ENCODE results near the gene SNAPC4. TPM values are rescaled to one million over a fixed set of nuclear protein-coding genes. Genes with fewer than 3 reads are reported as not detected.

SNAPC4 gene
- total RNA-seq, 1 donor from 2014 or later: 7.2 TPM

DNA sequence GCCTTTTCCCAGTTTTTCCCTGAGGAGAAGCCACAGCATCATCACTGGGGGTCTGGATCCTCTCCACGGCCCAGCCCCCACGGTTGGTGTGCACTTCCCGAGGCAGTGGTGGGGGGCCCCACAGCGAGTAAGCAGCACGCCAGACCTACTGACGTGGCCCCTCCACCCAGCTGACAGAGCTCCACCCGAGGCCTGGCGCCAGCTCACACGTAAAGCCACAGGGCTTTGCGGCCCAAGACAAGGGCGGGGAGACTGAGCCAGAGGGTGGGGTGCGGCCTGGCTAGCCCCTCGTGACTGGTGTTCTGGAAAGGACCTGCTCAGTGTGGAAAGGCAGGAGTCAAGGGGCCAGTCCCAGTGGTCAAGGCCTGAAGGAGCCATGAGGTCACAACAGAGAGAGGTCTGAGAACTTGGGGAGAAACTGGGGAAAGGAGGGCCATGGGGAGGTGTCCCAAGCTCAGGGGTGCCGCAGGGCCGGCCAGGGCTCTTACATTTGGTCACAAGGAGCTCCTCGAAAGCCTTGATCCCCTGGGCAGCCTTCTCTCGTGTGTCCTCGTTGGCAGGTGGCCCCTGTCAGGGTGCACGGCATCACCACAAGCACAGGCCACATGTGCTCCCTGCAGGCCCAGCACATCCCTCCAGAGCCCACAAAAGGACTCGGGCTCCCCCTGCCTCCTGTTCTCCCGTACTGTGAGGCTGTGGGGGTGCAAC, 5.5 kb downstream of the SNAPC4 start:
- ATAC-seq: no peak

DNA sequence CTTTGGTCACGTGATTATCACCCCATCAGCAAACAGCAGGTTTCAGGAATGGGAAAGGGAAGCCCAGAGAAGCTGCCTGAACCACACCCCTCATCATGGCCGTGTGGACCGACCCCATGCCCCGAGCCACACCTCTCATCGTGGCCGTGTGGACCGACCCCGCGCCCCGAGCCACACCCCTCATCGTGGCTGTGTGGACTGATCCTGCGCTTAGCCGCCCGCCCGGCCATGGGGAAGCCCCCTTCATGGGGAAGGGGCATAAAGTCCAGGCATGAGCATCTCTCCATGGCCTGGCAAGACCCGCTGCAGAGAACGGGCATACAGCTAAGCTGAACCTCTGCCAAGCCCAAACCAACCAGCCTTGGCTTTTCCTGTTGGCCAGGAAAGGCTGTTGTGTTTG, 6.4 kb downstream of the SNAPC4 start:
- DNase-seq (ENCODE audit: low spot score): no peak
- ATAC-seq: no peak

More for the DNA sequence above, 5.5 kb downstream of the SNAPC4 start:
- no peak for DNase-seq (ENCODE audit: low spot score)

DNA sequence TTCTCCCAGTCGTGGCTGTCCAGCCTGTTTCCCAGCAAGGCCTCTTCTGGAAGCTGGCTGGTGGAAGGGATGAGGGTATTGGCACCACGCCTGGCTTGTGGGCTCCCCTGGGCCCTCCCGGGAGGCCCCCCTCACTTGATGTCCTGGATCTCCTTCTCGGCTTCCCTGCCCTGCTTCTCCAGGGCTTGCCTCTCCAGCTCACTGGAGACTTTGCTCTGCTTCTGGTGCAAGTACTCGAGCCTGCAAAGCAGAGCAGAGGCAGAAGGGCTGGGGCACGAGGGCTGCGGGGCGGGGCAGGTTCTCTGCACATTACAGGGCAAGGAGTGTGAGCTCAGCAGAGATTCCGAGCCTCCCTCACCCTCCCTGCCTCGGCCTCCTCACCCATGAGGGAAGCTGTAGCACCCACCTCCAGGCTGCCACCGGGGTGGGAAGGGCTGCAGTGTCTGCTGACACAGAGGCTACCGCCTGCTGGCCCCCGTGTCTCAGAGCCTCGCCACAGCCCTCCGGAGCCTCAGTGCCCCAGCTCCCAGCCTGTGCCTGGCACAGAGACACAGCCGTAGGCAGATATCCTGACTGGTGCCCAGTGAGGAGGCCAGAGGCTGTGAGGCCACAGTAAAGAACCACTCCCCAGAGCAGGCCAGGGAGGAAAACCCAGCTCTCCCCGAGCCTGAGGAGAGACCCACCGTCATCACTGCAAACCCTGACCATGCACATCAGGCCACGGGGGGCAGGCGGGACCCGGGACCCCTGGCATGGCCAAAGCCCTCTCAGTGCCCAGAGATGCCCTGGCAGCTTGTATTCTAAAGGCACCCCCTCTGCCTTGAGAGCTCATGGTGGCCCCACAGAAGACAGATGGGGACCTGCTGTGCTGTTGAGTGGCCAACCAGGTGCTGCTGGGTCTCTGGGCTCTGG, 7.2 kb downstream of the SNAPC4 start:
- ATAC-seq: no peak
- DNase-seq (ENCODE audit: low spot score): no peak

DNA sequence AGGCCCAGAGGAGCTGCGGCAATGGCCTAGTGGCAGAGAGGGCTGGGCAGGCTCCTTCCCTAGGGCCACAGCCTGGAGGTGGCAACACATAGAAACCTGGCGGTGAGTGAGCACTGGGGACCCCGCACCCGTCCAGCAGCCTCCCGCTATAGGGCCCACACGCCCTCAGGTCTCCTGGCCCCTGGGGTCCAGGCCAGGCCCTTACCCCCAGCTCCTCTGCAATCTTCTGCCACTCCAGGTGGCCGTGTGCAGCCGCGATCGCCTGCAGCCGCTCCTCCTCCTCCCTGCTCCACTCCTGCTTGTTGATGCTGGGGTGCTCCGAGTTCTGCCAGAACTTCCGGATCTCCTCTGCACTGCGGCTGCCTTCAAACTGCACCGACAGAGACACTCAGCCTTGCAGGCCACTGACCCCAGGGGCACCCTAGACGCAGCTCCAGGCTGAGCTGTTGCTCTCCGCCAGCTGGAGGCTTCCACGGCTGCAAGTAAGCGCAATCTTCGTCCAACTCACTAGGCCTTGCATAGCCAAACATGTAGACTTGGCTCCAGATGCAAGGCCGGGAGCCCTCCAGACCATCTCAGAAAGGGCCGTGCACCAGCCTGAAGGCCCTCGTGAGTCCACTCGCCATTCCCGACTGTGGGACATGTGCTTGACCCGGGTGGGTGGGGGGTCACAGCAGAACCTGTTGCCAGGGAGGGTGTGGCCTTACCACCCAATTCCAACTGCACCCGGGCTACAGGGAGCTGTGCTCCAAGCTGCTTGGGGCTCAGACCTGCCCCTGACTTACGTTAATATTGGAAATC, 8.0 kb downstream of the SNAPC4 start:
- ATAC-seq (no peak), DNase-seq (ENCODE audit: low spot score) (no peak)

DNA sequence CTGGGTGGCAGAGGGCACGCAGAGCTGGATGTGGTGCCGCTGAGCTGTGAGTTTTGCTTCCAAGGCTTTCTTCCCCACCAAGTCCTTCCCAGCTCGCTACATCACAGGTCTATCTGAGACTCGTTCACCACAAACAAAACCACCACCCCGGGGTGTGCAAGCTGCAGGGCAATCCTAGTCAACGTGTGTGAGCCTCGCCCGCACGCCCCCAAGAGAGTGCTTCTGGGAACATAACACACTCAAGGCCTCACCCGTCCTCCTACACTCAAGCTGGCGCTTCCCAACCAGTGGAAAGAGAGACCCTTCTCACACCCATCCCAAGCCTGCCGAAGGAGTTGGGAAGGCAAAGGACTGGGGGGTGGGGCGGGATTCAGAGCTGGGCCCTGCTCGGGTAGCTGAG, 10.6 kb downstream of the SNAPC4 start:
- ATAC-seq: no peak
- DNase-seq (ENCODE audit: low spot score): no peak

DNA sequence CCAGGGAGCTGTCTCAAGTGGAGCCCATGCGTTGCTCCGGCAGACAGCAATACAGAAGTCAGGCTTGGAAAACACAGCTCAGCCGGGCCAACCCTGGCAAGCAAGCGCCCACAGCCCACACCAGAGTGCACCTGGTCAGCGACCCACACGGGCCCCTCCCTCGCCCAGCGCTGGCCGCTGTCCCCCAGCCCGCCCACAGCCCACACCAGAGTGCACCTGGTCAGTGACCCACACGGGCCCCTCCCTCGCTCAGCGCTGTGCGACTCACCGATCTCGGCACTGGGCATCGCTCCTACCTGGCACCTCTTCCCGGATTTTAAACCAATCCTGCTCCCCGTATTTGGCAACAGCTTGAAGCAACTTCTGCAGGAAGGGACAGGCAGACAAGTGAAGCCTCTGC, 12.8 kb downstream of the SNAPC4 start:
- DNase-seq (ENCODE audit: low spot score) (peak; percentile 80), ATAC-seq (peak; percentile 93)

DNA sequence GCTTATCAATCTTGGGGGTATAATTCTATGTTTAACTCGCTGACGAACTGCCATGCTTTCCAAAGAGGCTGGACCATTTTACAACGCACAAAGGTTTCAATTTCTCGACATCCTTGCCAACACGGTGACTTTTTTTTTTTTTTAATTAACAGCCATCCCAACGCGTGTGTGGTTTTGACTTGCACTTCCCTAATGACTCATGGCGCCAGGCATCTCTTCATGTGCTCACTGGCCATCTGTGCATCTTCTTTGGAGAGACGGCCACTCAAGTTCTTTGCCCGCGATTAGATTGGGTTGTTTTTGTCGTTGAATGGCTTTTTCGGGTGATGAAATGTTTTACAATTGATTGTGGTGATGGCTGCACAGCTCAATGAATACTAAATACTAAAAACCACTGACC, 14.0 kb downstream of the SNAPC4 start:
- ATAC-seq: no peak
- no peak for DNase-seq (ENCODE audit: low spot score)

DNA sequence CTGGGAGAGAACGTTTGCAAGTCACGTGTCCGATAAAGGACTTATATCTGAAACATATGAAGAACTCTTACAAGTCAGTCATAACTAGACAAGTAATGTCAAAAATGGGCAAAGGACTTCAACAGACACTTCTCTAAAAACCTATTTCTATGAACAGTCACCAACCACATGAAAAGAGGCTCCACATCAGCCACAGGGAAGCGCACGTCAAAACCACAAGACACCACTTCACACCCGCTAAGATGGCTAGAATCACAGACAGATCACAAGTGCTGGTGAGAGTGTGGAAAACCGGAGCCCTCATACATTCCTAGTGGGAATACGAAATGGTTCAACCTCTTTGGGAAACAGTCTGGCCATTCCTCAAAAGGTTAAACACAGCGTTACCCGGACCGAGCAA, 15.0 kb downstream of the SNAPC4 start:
- ATAC-seq (no peak), DNase-seq (ENCODE audit: low spot score) (no peak)

DNA sequence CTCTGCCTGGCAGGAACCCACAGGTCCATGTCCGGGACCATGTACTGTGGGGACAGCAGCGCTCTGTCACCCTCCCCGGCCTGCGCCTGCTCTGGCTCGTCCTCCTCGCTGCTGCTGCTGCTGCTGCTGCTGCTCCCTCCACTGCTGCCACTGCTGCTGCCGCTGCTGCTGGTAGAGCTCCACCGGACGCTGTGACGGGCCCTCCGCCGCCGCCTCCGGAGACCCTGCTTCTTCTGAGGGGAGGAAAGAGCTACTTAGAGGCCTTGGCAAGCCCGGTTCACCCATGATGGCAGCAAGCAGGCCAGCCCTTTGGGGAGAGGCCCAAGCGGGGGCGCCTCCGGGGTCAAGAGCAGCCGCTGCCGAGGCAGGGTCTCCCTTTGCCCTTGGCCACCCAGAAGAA, 16.5 kb downstream of the SNAPC4 start:
- no peak for DNase-seq (ENCODE audit: low spot score)

DNA sequence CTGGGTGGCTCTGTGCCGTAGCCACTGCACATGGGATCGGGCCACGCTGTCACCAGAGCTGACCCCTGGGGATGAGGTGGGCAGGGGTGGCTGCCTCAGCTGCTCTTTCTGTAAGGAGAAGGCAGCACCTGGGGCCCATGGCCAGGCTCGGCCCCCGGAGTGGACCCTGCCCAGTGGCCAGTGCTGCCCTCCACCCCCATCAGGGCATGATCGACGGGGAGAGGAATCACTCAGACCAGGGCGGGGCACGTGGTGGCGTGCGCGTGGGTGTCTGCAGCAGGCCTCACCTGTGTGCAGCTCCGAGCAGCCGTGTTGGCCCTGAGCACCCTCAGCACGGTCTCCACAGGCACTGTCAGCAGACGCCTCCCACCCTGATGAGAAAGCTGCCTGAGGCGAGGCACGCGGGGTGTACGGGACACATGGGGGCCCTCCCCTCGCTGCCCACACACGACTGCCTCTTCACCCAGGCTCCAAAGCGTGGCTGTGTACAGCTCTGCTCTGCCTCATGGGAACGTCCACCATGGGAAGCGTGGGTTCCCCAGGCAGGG, 17.9 kb downstream of the SNAPC4 start:
- no peak for ATAC-seq
- DNase-seq (ENCODE audit: low spot score): no peak

More for the DNA sequence above, 16.5 kb downstream of the SNAPC4 start:
- ATAC-seq: no peak

DNA sequence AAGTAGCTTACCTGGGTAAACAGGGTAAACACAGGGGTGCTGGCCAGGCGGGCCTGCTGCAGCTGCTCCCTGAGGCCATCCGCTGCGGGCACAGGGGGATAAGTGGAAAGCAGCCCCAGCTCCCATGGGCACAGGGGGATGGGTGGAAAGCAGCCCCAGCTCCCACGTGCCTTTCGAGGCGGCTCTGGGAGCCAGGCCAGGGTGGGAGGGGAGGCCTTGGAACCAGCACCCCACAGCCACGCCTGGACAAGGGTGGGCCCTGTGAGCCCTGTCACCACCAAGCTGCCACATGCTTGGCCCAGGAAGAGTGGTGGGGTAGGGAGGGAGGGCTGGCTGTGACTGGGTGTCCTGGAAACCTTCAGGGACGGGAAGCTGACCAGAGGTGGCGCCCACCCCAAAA, 18.7 kb downstream of the SNAPC4 start:
- ATAC-seq (no peak), DNase-seq (ENCODE audit: low spot score) (no peak)

DNA sequence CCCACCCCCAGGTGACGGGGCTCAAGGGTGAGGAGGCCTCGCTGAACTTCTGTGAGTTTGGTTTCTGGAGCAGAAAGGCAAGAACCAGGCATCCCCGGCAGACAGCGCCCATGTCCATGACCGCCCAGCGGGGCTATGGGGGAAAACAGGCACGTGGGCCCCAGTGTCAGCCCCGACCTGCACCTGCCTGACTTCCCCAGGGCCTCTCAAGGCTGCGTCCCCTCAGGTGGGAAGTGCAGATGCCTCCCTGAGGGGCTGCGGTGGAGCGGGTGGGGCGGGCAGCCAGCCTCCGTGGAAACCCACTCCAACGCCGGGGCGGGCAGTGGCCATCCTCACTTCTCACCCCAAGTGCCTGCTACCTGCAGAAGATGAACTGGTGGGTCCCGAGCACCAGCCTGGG, 19.6 kb downstream of the SNAPC4 start:
- ATAC-seq (no peak), DNase-seq (ENCODE audit: low spot score) (no peak)

DNA sequence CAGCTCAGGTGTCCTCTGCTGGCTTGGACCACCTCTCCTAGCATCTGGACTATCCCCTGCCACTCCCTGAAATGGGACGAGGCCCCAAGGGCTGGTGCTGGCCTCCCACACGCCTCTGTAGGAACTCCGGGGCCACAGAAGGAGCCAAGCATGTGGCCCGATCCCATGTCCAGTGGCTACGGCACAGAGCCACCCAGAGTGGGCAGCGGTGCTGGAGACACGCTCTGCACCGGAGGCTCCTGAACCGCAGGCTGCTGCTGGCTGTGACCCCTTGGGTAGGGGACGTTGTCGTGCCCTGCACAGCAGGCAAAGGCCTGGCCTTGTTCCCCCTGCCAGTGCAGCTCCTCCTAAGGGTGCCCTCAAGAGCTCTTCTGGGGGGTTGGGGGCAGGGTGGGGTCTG, 20.1 kb downstream of the SNAPC4 start:
- ATAC-seq: no peak
- DNase-seq (ENCODE audit: low spot score): no peak

DNA sequence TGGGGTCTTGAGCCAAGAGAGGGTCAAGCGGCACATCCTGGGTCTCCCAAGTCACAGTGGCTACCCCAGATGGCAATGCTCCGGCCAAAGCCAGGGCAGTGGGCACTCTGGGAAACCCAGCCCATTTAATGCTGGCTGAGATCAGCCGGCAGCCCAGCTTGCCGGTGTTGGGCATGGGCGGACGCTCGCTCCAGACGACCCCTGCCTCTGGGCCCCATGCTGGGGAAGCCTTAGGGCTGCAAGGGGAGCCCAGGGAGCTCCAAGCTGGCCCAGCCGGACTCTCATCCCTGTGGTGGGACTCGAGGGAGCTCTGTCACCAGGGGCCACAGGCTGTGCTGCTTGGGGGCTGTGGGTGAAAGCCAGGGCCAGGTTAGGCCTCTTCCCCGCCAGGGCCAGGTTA, 20.6 kb downstream of the SNAPC4 start:
- ATAC-seq: no peak
- DNase-seq (ENCODE audit: low spot score): no peak

DNA sequence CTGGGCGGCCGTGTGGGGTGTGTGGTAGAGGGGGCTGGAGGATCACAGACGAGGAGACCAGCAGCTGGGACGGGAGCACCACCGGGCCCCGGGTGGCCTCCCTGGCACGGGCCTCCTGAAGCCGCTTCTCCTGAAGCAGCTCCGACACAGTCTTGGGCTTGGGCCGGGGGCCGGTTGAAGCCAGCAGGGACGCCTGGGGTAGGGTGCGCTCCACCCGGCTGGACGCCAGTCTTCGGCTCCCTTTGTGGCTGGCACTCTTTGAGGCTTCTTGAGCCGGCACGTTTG, 21.0 kb downstream of the SNAPC4 start:
- no peak for ATAC-seq
- DNase-seq (ENCODE audit: low spot score): no peak

DNA sequence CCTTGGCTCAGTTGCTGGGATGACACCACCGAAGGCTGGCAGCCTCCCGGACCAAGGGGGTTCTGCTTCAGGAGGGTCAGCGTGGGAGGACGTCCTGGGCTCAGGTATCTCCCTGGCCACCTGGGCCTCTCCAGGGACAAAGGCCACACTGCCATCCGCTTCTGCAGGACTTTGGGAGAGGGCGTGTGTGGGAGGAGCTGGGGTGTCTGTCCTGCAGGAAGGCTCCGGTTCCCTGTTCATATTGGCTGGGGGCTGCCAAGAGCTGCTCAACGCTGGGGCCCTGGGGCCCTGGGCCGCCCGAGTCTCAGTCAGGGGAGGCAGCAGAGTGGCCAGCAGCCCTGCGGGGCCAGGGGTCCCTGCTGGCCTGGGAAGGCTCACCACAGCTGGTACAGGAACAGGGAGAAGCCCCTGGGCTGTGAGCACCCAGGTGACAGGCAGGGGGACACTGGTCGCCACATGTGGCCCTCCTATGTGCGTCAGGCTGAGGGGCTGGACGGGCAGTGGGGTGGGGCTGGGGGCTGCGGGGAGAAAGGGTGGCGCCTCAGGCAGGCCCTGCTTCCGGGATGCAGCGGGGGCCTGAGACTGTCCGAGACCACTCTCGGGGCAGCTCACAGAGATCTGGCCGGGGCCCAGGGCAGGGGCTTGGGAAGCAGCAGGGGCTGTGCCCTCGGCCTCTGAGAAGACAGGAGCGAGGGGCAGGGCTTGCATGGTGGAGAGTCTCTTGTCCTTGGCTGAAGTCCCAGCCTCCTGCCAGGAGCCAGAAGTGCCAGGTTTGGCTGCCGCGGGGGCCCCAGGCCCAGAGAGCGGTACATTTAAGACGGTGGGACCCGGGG, 21.6 kb downstream of the SNAPC4 start:
- DNase-seq (ENCODE audit: low spot score): peak; percentile 70
- peak; percentile 76 for ATAC-seq

DNA sequence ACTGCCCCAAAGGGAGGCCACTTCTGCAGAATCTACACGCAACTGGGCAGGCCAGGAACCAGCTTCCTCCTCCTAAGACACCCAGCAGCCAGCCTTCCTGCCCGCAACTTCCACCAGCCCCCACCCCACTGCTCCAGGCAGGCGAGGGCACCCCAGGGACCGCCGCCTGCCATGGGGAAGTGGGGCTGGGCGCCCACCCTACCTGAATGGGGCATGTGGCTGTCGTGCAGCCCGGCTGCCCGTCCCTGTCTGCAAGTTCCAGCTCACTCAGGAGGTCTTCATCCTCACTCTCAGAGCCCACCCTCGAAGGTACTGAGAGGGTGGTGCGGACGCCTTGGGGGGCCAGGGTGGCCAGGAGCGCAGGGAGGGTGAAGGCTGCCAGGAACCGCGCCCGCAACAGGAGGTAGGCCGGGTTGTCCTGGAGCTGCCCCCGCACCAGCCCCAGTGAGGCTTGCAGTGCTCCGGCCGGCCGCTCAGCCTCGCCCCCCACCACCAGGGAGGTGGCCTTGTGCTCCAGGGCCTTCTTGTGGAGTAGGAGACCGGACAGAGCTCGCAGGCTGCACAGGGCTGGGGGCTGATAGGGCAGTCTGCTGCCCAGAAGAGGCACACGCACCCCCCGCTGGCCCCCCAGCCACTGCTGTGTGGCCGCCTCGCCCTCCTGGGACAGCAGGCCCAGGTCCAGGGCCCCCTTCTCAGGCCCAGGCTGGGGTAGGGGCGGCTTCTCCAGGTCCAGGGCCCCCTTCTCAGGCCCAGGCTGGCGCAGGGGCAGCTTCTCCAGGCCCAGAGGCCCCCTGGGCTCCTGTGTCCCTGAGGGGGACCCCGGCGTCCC, 22.4 kb downstream of the SNAPC4 start:
- DNase-seq (ENCODE audit: low spot score): no peak
- ATAC-seq: no peak

DNA sequence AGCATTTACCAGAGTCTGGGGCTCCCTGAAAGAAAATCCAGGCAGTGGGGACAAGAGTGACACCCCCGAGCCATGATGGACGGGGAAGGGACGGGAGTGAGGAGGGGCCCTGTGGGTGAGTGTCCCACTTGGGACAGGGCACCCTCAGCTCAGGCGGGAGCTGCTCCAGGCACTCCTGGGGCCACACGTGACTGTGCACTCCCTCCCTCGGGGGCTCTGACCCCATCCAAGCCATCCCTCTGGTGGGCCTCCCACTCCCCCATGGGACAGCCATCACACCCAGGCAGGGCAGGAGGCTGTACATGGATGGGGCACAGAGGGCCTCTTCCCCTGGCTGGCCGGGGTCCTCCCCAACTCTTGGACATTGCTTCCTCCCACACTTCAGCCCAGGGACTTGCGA, 23.5 kb downstream of the SNAPC4 start:
- ATAC-seq (no peak), DNase-seq (ENCODE audit: low spot score) (no peak)

DNA sequence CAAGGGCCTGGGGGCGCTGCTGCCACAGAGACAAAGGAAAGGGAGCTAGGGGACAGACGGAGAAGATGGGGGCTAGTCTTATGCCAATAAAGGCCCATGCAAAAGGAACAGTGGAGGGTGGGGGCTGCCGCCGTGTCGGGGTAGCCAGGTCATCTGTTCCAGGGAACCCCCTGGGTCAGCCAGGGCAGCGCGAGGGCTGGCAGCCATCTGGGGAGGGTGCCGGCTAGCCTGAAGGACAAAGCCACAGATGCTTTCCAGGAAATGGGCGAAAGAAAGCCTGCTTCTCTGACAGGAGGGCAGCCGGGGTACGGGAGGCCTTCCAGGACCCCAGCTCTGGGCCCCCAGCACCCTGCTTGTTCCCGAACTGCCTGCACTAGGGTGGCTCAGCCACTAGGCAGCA, 24.9 kb downstream of the SNAPC4 start:
- DNase-seq (ENCODE audit: low spot score) (no peak), ATAC-seq (no peak)

DNA sequence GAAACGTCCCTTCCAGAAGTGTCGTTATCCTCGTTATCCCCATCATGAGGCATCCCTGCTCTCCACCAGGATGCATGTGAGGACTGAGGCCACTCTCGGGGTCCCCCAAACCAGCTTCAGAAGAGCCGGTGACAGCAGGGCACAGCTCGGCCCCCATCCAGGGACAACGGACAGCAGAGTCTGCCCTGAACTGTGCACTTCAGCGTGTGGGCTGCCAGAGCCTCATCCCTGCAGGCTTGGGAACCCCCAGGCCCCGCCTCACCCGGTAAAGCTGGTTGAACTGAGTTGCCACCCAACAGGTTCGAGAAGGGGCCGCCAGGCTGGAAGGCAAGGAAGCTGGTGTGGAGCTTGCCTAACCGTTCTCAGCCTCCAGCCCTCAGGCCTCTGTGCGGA, 25.8 kb downstream of the SNAPC4 start:
- ATAC-seq (no peak), DNase-seq (ENCODE audit: low spot score) (no peak)
